PC-9 (cell line): Measurements from ENCODE around the gene CLTCL1. TPM values are rescaled to one million over a fixed set of nuclear protein-coding genes. Genes with fewer than 3 reads are reported as not detected.

Experiments
- BruUV-seq: library from RNA; stranded (reverse); fragments of 400-500 nt; replicated peaks from 2 replicates; lab custom pipeline; 2021; lab: Mats Ljungman, UMichigan
- CTCF ChIA-PET: fragments of 300-600 bp; sonication (Branson Sonifier 250); formaldehyde crosslinking; loops from one replicate; lab custom pipeline; 2022; ENCODE audit warnings: antibody characterized with exemption; lab: Charles Lee
- POLR2A ChIA-PET: fragments of 300-600 bp; sonication (Branson Sonifier 250); formaldehyde crosslinking; loops from one replicate; lab custom pipeline; 2022; ENCODE audit warnings: antibody characterized with exemption; ENCODE audit not compliant: unreplicated experiment; lab: Charles Lee
- DNase-seq, 2 experiments: peaks; one replicate each; pipeline versions ENCODE4 v3.0.0 to v3.0.0-alpha.2; 2015 to 2022; ENCODE audit warnings: mixed read lengths in 1 of 2
- H2AFZ ChIP-seq: fragments of 200-600 bp; sonication (generic); 2 replicates; pipeline ENCODE4 v1.8.1; 2017; ENCODE audit warnings: antibody characterized with exemption
- H3F3A ChIP-seq: fragments of 200-600 bp; sonication (generic); 2 replicates; pipeline ENCODE4 v1.8.1; 2017; ENCODE audit warnings: antibody characterized with exemption, mild to moderate bottlenecking, low read depth; ENCODE audit not compliant: insufficient read depth
- H3K27ac ChIP-seq: fragments of 200-600 bp; sonication (generic); 2 replicates; pipeline ENCODE4 v1.6.1; 2016; ENCODE audit warnings: mixed run types
- H3K27me3 ChIP-seq: fragments of 200-600 bp; sonication (generic); 2 replicates; pipeline ENCODE4 v1.6.1; 2016; ENCODE audit warnings: low read depth, mixed run types; ENCODE audit not compliant: insufficient read depth
- H3K36me3 ChIP-seq: fragments of 200-600 bp; sonication (generic); 2 replicates; pipeline ENCODE4 v1.6.1; 2016; ENCODE audit warnings: low read depth, mixed run types
- H3K4me1 ChIP-seq: fragments of 200-600 bp; sonication (generic); replicated peaks from 2 replicates; pipeline ENCODE4 v1.6.1; 2016; ENCODE audit warnings: mixed run types; ENCODE audit not compliant: insufficient read depth
- H3K4me2 ChIP-seq: fragments of 200-600 bp; sonication (generic); 2 replicates; pipeline ENCODE4 v1.6.1; 2017; ENCODE audit warnings: mixed run types
- H3K4me3 ChIP-seq: fragments of 200-600 bp; sonication (generic); 2 replicates; pipeline ENCODE4 v1.6.1; 2016; ENCODE audit warnings: mixed run types
- H3K79me2 ChIP-seq: fragments of 200-600 bp; sonication (generic); 2 replicates; pipeline ENCODE4 v1.6.1; 2017; ENCODE audit warnings: low read depth, mixed run types
- H3K9me2 ChIP-seq: fragments of 200-600 bp; sonication (generic); 2 replicates; pipeline ENCODE4 v1.8.1; 2017; ENCODE audit warnings: mild to moderate bottlenecking; ENCODE audit not compliant: insufficient read depth
- H3K9me3 ChIP-seq: fragments of 200-600 bp; sonication (generic); 2 replicates; pipeline ENCODE4 v1.8.1; 2016; ENCODE audit warnings: low read depth; ENCODE audit not compliant: insufficient read depth
- H4K20me1 ChIP-seq: fragments of 200-600 bp; sonication (generic); 2 replicates; pipeline ENCODE4 v1.8.1; 2017; ENCODE audit not compliant: insufficient read depth
- EZH2 ChIP-seq: fragments of 200-600 bp; sonication (generic); IDR thresholded peaks from 2 replicates; pipeline ENCODE4 v1.8.0; 2017; ENCODE audit warnings: antibody characterized with exemption, low read depth
- intact Hi-C: fragments of 100-400 bp; cut with micrococcal nuclease; formaldehyde crosslinking; loops from one replicate; pipeline ENCODE4 v1.10.0; 2022; ENCODE audit not compliant: unreplicated experiment
- total RNA-seq: library from RNA; stranded (reverse); gene quantifications from 2 replicates; pipeline ENCODE4 v1.2.3, GENCODE V29; 2021
- TF ChIP-seq, protein P1 (sequence below): fragments of 200-600 bp; sonication (generic); conservative IDR thresholded peaks from 2 replicates; pipeline ENCODE4 v1.6.1; 2017; ENCODE audit warnings: mixed run types, antibody characterized with exemption, mild to moderate bottlenecking, moderate library complexity

CLTCL1 gene
- total RNA-seq, 1 experiment from 2014 or later: 7.2 TPM

DNA sequence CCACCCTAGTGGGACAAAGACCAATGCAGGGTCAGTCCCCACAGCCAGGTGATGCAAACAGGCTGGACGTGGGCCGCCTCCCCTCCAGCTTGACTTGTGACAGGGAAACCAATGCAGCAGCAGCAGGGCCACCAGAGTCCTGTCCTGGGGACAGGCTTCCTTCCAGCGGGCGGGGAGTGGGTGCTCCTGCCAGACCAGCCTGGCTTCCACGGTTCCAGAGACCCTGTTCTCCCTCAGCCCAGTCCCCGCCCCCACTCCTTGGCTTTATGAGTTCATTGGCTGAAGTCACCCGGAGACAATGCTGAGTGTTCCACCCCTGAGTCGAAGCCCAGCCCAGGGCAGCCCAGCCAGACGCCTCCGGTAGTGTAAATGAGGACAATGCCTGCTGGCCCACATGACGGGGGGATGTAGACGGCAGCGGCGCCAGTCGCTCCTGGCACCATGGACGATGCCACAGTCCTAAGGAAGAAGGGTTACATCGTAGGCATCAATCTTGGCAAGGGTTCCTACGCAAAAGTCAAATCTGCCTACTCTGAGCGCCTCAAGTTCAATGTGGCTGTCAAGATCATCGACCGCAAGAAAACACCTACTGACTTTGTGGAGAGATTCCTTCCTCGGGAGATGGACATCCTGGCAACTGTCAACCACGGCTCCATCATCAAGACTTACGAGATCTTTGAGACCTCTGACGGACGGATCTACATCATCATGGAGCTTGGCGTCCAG lies 160.4 kb downstream of the CLTCL1 start, which contains the start of gene TSSK2:
TSSK2 (plus strand) TSS at position 350 of the 726 bp plus-strand sequence; CDS start at position 442, 92 bp downstream.
- H3K4me3 ChIP-seq: no peak within 1 kb of the TSS
- no peaks in the 10 kb centered on the region for H3K27me3 ChIP-seq
- no peak within 1 kb of the TSS for H3K4me2 ChIP-seq
- ChIA-PET POLR2A (interaction anchor here (0.6 kb wide), 1 partner anchor 1560 kb away, joined by 7 read pairs; no protein-coding TSS in a partner anchor), CTCF (no interaction called here)
- H3K27ac ChIP-seq: no peak within 1 kb of the TSS
- intact Hi-C loops: no loop called here
- H3K36me3 ChIP-seq: no peaks in the 10 kb centered on the region
- no peak for TF ChIP-seq EZH2
- TF ChIP-seq, protein P1, sequence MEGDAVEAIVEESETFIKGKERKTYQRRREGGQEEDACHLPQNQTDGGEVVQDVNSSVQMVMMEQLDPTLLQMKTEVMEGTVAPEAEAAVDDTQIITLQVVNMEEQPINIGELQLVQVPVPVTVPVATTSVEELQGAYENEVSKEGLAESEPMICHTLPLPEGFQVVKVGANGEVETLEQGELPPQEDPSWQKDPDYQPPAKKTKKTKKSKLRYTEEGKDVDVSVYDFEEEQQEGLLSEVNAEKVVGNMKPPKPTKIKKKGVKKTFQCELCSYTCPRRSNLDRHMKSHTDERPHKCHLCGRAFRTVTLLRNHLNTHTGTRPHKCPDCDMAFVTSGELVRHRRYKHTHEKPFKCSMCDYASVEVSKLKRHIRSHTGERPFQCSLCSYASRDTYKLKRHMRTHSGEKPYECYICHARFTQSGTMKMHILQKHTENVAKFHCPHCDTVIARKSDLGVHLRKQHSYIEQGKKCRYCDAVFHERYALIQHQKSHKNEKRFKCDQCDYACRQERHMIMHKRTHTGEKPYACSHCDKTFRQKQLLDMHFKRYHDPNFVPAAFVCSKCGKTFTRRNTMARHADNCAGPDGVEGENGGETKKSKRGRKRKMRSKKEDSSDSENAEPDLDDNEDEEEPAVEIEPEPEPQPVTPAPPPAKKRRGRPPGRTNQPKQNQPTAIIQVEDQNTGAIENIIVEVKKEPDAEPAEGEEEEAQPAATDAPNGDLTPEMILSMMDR: no peak
- H3K79me2 ChIP-seq: no peaks in the 10 kb centered on the region
- DNase-seq: no peak
- no peaks in the 10 kb centered on the region for H3K4me1 ChIP-seq
- BruUV-seq: TSS peak; percentile 16
- H2AFZ ChIP-seq: no peak within 1 kb of the TSS
- no peaks in the 10 kb centered on the region for H3K9me2 ChIP-seq
- no peaks in the 10 kb centered on the region for H4K20me1 ChIP-seq
- H3K9me3 ChIP-seq: no peaks in the 10 kb centered on the region
- H3F3A ChIP-seq: no peaks in the 10 kb centered on the region; the same call in 1 of the 2 replicates

DNA sequence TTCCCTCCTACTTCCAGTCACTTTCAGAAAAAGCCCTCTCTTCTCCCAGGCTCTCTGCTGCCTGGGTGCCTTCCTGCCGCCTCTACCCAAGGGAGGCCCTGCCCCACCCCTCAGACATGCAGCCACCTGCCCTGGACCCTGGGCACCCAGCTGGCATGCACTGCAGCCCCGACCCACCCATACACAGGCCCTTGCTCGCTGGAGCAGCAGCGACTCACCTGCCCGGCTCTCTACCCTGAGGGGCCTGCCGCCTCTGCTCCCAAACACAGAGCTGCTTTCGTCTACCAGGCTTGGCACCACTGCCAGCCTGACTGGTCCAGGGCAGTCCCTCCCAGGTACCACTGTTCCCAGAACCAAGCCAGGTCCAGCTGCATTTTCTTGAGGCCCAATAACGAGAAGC lies 161.6 kb downstream of the CLTCL1 start:
- Histone ChIP-seq H3K36me3 (no peaks in the 10 kb centered on the region), H3K4me2 (no peak overlapping the region), H3K27me3 (no peaks in the 10 kb centered on the region), H3K4me3 (no peak overlapping the region), H3F3A (no peaks in the 10 kb centered on the region), H3K79me2 (no peaks in the 10 kb centered on the region), H4K20me1 (no peaks in the 10 kb centered on the region), H3K9me3 (no peaks in the 10 kb centered on the region), H3K4me1 (no peaks in the 10 kb centered on the region), H3K9me2 (no peaks in the 10 kb centered on the region), H3K27ac (no peak overlapping the region), H2AFZ (no peak overlapping the region)
- BruUV-seq: no TSS peak
- ChIA-PET CTCF (no interaction called here), POLR2A (no interaction called here)
- intact Hi-C loops: no loop called here
- TF ChIP-seq, protein P1: no peak
- TF ChIP-seq EZH2: no peak
- DNase-seq: no peak

Other genes with a start within 250 kb of the CLTCL1 start
- gene DGCR2, start 169.3 kb downstream of the CLTCL1 start, total RNA-seq: 35.1 and 37.6 TPM in 2 replicates
- gene TSSK2, start 160.4 kb downstream of the CLTCL1 start, total RNA-seq: not detected in 2 replicates
- 10.3 and 14.6 TPM in 2 replicates for gene ESS2, start 147.1 kb downstream of the CLTCL1 start, total RNA-seq
- gene GSC2, start 141.4 kb downstream of the CLTCL1 start, total RNA-seq: not detected in 2 replicates
- gene SLC25A1, start 113.0 kb downstream of the CLTCL1 start, total RNA-seq: 79.1 and 79.9 TPM in 2 replicates
- gene HIRA, start 140.0 kb upstream of the CLTCL1 start, total RNA-seq: 13.7 and 19.2 TPM in 2 replicates
- 21.1 and 25.1 TPM in 2 replicates for gene MRPL40, start 140.8 kb upstream of the CLTCL1 start, total RNA-seq
- gene C22orf39, start 156.0 kb upstream of the CLTCL1 start, total RNA-seq: 12.3 and 14.2 TPM in 2 replicates
- gene UFD1, start 187.5 kb upstream of the CLTCL1 start, total RNA-seq: 41.6 and 66.9 TPM in 2 replicates
- 27.5 and 29.1 TPM in 2 replicates for gene CDC45, start 188.2 kb upstream of the CLTCL1 start, total RNA-seq
- not detected in 2 replicates for gene CLDN5, start 232.7 kb upstream of the CLTCL1 start, total RNA-seq